Chondrocyte (in vitro differentiated cells): ENCODE measurements around the gene C15orf62. TPM values are rescaled to one million over a fixed set of nuclear protein-coding genes. Genes with fewer than 3 reads are reported as not detected.

Experiments
- DNase-seq: peaks from one replicate; pipeline ENCODE4 v3.0.0; 2021; ENCODE audit warnings: mixed read lengths, low spot score
- H3K27ac Mint-ChIP-seq: one replicate; pipeline ENCODE4 v1.8.0; 2021; ENCODE audit warnings: mild to moderate bottlenecking, moderate library complexity, mixed read lengths; ENCODE audit not compliant: unreplicated experiment
- H3K27me3 Mint-ChIP-seq: 2 replicates; pipeline ENCODE4 v1.8.0; 2021; ENCODE audit warnings: low read depth, mixed read lengths
- H3K36me3 Mint-ChIP-seq: 2 replicates; pipeline ENCODE4 v1.8.0; 2021; ENCODE audit warnings: low read depth, mixed read lengths
- H3K4me1 Mint-ChIP-seq: 2 replicates; pipeline ENCODE4 v1.8.0; 2021; ENCODE audit warnings: low read depth, mild to moderate bottlenecking, mixed read lengths
- H3K4me3 Mint-ChIP-seq: one replicate; pipeline ENCODE4 v1.8.0; 2021; ENCODE audit warnings: mild to moderate bottlenecking, moderate library complexity, mixed read lengths; ENCODE audit not compliant: unreplicated experiment
- H3K9me3 Mint-ChIP-seq: 2 replicates; pipeline ENCODE4 v1.8.0; 2021; ENCODE audit warnings: low read depth, mixed read lengths
- total RNA-seq: library from RNA; stranded (reverse); gene quantifications from 3 replicates; pipeline ENCODE4 v1.2.1, GENCODE V29; 2021
- TF ChIP-seq, protein P1 (sequence below): fragments of 200-600 bp; sonication (generic); IDR thresholded peaks from 2 replicates; pipeline ENCODE4 v1.5.0; 2021; ENCODE audit warnings: antibody characterized with exemption, mild to moderate bottlenecking, moderate library complexity

The C15orf62 gene
- total RNA-seq, 1 donor from 2014 or later = 0.12 TPM

- Mint-ChIP-seq H3K4me3 (no peak overlapping the region), H3K27ac (no peak overlapping the region), H3K4me1 (no peaks in the 10 kb centered on the region), H3K27me3 (no peaks in the 10 kb centered on the region), H3K9me3 (no peaks in the 10 kb centered on the region), H3K36me3 (peaks cover 12% of the 10 kb centered on the region)
- TF ChIP-seq, protein P1, sequence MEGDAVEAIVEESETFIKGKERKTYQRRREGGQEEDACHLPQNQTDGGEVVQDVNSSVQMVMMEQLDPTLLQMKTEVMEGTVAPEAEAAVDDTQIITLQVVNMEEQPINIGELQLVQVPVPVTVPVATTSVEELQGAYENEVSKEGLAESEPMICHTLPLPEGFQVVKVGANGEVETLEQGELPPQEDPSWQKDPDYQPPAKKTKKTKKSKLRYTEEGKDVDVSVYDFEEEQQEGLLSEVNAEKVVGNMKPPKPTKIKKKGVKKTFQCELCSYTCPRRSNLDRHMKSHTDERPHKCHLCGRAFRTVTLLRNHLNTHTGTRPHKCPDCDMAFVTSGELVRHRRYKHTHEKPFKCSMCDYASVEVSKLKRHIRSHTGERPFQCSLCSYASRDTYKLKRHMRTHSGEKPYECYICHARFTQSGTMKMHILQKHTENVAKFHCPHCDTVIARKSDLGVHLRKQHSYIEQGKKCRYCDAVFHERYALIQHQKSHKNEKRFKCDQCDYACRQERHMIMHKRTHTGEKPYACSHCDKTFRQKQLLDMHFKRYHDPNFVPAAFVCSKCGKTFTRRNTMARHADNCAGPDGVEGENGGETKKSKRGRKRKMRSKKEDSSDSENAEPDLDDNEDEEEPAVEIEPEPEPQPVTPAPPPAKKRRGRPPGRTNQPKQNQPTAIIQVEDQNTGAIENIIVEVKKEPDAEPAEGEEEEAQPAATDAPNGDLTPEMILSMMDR = no peak
- DNase-seq = no peak
Observed at GRCh38 chr15:40731034-40731433, 38.7 kb upstream of the C15orf62 start.

GRCh38 chr15:40736575-40736974, 33.2 kb upstream of the C15orf62 start:
- no peak overlapping the region for H3K4me3 Mint-ChIP-seq
- TF ChIP-seq, protein P1 = no peak
- no peak overlapping the region for H3K27ac Mint-ChIP-seq
- H3K4me1 Mint-ChIP-seq = no peaks in the 10 kb centered on the region
- DNase-seq = no peak
- no peaks in the 10 kb centered on the region for H3K27me3 Mint-ChIP-seq
- H3K36me3 Mint-ChIP-seq = peaks cover 16% of the 10 kb centered on the region
- no peaks in the 10 kb centered on the region for H3K9me3 Mint-ChIP-seq

DNA sequence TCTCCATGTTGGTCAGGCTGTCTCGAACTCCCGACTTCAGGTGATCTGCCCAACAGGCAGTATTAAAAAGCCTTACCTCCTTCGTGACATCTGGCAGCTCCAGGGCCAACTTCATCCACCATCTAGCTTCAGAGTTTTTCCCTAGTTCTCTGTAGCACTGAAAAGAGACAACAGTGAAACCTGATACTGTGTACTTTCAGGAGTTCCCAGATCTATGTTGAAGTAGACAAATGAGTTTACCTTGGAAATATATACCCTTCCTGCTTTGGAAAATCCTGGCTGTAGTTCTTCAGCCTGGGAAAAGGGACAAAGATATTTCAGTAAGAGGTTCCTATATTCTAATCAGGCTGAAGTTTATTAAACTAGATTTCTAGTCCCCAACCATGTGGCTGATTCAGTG, 32.7 kb upstream of the C15orf62 start:
- H3K27ac Mint-ChIP-seq = no peak overlapping the region
- H3K4me3 Mint-ChIP-seq = no peak overlapping the region
- no peaks in the 10 kb centered on the region for H3K9me3 Mint-ChIP-seq
- no peak for DNase-seq
- H3K4me1 Mint-ChIP-seq = no peaks in the 10 kb centered on the region
- peaks cover 16% of the 10 kb centered on the region for H3K36me3 Mint-ChIP-seq
- TF ChIP-seq, protein P1 = no peak
- no peaks in the 10 kb centered on the region for H3K27me3 Mint-ChIP-seq

DNA sequence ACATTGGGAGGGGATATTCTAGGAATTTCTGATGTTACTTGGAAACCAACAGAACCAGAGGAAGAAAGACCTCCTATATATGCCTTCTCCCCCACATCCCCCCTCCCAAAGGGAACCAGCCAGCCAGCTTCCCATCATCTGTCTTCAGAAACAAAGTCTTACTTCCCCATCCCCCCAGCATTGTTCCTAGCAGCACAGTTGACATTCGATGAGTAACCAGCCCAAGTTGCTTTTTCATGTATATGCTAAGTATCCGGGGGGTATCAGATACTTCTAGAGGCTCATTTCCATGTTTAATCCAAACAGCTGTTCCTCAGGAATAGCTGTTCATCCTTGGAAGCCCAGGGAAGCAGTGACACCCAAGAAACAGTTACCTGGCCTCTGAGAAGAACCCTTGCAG, 30.7 kb upstream of the C15orf62 start:
- TF ChIP-seq, protein P1 = no peak
- Mint-ChIP-seq H3K27me3 (no peaks in the 10 kb centered on the region), H3K36me3 (peaks cover 20% of the 10 kb centered on the region), H3K27ac (no peak overlapping the region), H3K9me3 (no peaks in the 10 kb centered on the region), H3K4me3 (no peak overlapping the region), H3K4me1 (no peaks in the 10 kb centered on the region)
- no peak for DNase-seq

GRCh38 chr15:40739854-40740253, 29.9 kb upstream of the C15orf62 start:
- Mint-ChIP-seq H3K36me3 (peaks cover 24% of the 10 kb centered on the region), H3K9me3 (no peaks in the 10 kb centered on the region), H3K27me3 (no peaks in the 10 kb centered on the region), H3K4me1 (no peaks in the 10 kb centered on the region), H3K4me3 (no peak overlapping the region), H3K27ac (no peak overlapping the region)
- TF ChIP-seq, protein P1 = peak; percentile 14
- no peak for DNase-seq
